GM18517 (cell line): ENCODE results near the gene SPOCK3.

ENCODE experiments used
- ATAC-seq: cut with Tn5 transposase; IDR thresholded peaks from one replicate; pipeline ENCODE4 v1.9.1; 2021; ENCODE audit warnings: mild to moderate bottlenecking, moderate library complexity; ENCODE audit not compliant: unreplicated experiment

The SPOCK3 gene

GRCh38 chr4:167041524-167041923 is 192.8 kb downstream of the SPOCK3 start:
- no peak for ATAC-seq

GRCh38 chr4:167035390-167035789 is 198.9 kb downstream of the SPOCK3 start:
- no peak for ATAC-seq

GRCh38 chr4:167034983-167035382 is 199.3 kb downstream of the SPOCK3 start:
- no peak for ATAC-seq

GRCh38 chr4:167032871-167033270 is 201.4 kb downstream of the SPOCK3 start:
- no peak for ATAC-seq

GRCh38 chr4:167031534-167032156 is 202.6 kb downstream of the SPOCK3 start:
- ATAC-seq = no peak

GRCh38 chr4:167028976-167029375 is 205.3 kb downstream of the SPOCK3 start:
- no peak for ATAC-seq

- ATAC-seq = no peak
These were observed 208.6 kb downstream of the SPOCK3 start for GRCh38 chr4:167025670-167026069.

- ATAC-seq = no peak
These were observed 210.8 kb downstream of the SPOCK3 start for GRCh38 chr4:167023364-167023925.

GRCh38 chr4:167021545-167022155 is 212.6 kb downstream of the SPOCK3 start:
- peak; percentile 64 for ATAC-seq

GRCh38 chr4:167020410-167020809 is 213.9 kb downstream of the SPOCK3 start:
- no peak for ATAC-seq

GRCh38 chr4:167014944-167015343 is 219.3 kb downstream of the SPOCK3 start:
- ATAC-seq = no peak

- no peak for ATAC-seq
These were observed 231.0 kb downstream of the SPOCK3 start for GRCh38 chr4:167003326-167003725.

- no peak for ATAC-seq
These were observed 234.0 kb downstream of the SPOCK3 start for GRCh38 chr4:167000141-167000852.

- ATAC-seq = no peak
These were observed 238.1 kb downstream of the SPOCK3 start for GRCh38 chr4:166996216-166996615.

GRCh38 chr4:166994686-166995085 is 239.6 kb downstream of the SPOCK3 start:
- no peak for ATAC-seq

GRCh38 chr4:166991006-166991561 is 243.2 kb downstream of the SPOCK3 start:
- ATAC-seq = no peak

- no peak for ATAC-seq
These were observed 244.4 kb downstream of the SPOCK3 start for GRCh38 chr4:166989886-166990285.

GRCh38 chr4:166987026-166987425 is 247.3 kb downstream of the SPOCK3 start:
- ATAC-seq = no peak

- ATAC-seq = no peak
These were observed 252.4 kb downstream of the SPOCK3 start for GRCh38 chr4:166981847-166982246.

- ATAC-seq = no peak
These were observed 253.9 kb downstream of the SPOCK3 start for GRCh38 chr4:166980419-166980818.

GRCh38 chr4:166977596-166977995 is 256.7 kb downstream of the SPOCK3 start:
- ATAC-seq = no peak

GRCh38 chr4:166972071-166972470 is 262.2 kb downstream of the SPOCK3 start:
- ATAC-seq = peak; percentile 77
